Glutamatergic neuron (in vitro differentiated cells): Measurements from ENCODE around the gene RASA3. TPM values are rescaled to one million over a fixed set of nuclear protein-coding genes. Genes with fewer than 3 reads are reported as not detected.
"Not testable (repeated sequence)": the region's sequence is repeated elsewhere in the genome, so short reads cannot be mapped to it uniquely, and the experiment has no call there.

Source experiments
- DNase-seq: peaks from one replicate; pipeline ENCODE4 v3.0.0; 2022
- H3K27ac Mint-ChIP-seq: one replicate; pipeline ENCODE4 v1.8.0; 2020; ENCODE audit warnings: mild to moderate bottlenecking, mixed read lengths, inconsistent platforms; ENCODE audit not compliant: unreplicated experiment
- H3K27me3 Mint-ChIP-seq: one replicate; pipeline ENCODE4 v1.8.0; 2020; ENCODE audit warnings: mild to moderate bottlenecking, moderate library complexity, mixed read lengths, inconsistent platforms; ENCODE audit not compliant: unreplicated experiment
- H3K36me3 Mint-ChIP-seq: one replicate; pipeline ENCODE4 v1.8.0; 2020; ENCODE audit warnings: mild to moderate bottlenecking, mixed read lengths, inconsistent platforms; ENCODE audit not compliant: unreplicated experiment
- H3K4me1 Mint-ChIP-seq: one replicate; pipeline ENCODE4 v1.8.0; 2020; ENCODE audit warnings: mild to moderate bottlenecking, low read depth, mixed read lengths, inconsistent platforms; ENCODE audit not compliant: unreplicated experiment
- H3K4me3 Mint-ChIP-seq: one replicate; pipeline ENCODE4 v1.8.0; 2020; ENCODE audit warnings: mild to moderate bottlenecking, mixed read lengths, inconsistent platforms; ENCODE audit not compliant: unreplicated experiment
- H3K9me3 Mint-ChIP-seq: one replicate; pipeline ENCODE4 v1.8.0; 2020; ENCODE audit warnings: mild to moderate bottlenecking, moderate library complexity, mixed read lengths, inconsistent platforms; ENCODE audit not compliant: unreplicated experiment
- CTCF ChIP-seq: fragments of 200-600 bp; sonication (generic); IDR thresholded peaks from one replicate; pipeline ENCODE4 v1.5.0; 2021; ENCODE audit not compliant: partially characterized antibody, unreplicated experiment
- total RNA-seq: library from RNA; stranded (reverse); fragmentation: NEBNext Ultra II Directional; extraction: Animal tissue kit (Norgen Biotek cat#: 25700); gene quantifications from one replicate; pipeline ENCODE4 v1.2.1, GENCODE V29; 2021; ENCODE audit not compliant: unreplicated experiment

RASA3 gene
- total RNA-seq, 1 donor from 2014 or later, result 15.2 TPM

DNA sequence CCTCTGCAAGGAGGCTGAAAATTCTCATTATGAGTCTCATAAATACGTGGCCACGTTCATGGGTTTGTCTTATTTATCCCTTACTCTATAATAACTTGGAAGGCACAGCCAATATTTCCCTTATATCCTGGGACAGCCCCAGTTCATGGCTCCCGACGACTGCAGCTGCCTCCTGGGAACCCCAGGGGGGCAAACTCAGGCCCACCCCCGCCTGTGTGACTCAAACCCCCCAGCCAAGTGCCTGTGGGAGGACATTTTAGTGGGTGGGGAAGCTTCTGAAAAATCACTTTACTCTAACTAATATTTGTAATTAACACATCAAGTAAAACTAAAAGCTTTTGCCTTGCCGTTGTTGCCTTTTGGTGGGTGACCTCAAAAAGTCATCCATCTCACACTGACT lies 14.3 kb downstream of the RASA3 start:
- peaks cover 40% of the 10 kb centered on the region for H3K4me1 Mint-ChIP-seq
- no peak overlapping the region for H3K4me3 Mint-ChIP-seq
- peak overlapping the region; percentile 7 for H3K27ac Mint-ChIP-seq

DNA sequence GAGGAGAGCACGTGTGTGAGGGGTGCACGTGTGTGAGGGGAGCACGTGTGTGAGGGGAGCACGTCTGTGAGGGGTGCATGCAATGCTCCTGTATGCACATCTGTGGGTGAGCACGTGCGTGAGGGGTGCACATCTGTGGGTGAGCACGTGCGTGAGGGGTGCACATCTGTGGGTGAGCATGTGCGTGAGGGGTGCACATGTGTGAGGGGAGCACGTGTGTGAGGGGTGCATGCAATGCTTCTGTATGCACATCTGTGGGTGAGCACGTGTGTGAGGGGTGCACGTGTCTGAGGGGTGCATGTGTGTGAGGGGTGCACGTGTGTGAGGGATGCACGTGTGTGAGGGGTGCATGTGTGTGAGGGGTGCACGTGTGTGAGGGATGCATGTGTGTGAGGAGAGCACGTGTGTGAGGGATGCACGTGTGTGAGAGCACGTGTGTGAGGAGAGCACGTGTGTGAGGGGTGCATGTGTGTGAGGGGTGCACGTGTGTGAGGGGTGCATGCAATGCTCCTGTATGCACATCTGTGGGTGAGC lies 15.0 kb downstream of the RASA3 start:
- H3K9me3 Mint-ChIP-seq, result peaks cover 16% of the 10 kb centered on the region
- peaks cover 41% of the 10 kb centered on the region for H3K4me1 Mint-ChIP-seq
- not testable (repeated sequence) for H3K4me3 Mint-ChIP-seq, DNase-seq, H3K36me3 Mint-ChIP-seq, H3K27ac Mint-ChIP-seq
- H3K27me3 Mint-ChIP-seq, result peaks cover 15% of the 10 kb centered on the region

More for the DNA sequence above, 14.3 kb downstream of the RASA3 start:
- H3K36me3 Mint-ChIP-seq, result no peaks in the 10 kb centered on the region
- peaks cover 15% of the 10 kb centered on the region for H3K9me3 Mint-ChIP-seq
- TF ChIP-seq CTCF, result no peak
- H3K27me3 Mint-ChIP-seq, result peaks cover 15% of the 10 kb centered on the region
- DNase-seq, result no peak

DNA sequence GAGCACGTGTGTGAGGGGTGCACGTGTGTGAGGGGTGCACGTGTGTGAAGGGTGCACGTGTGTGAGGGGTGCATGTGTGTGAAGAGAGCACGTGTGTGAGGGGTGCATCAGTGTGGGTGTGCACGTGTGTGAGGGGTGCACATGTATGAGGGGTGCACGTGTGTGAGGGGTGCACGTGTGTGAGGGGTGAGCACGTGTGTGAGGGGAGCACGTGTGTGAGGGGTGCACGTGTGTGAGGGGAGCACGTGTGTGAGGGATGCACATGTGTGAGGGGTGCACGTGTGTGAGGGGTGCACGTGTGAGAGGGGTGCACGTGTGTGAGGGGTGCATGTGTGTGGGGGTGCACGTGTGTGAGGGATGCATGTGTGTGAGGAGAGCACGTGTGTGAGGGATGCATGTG lies 15.7 kb downstream of the RASA3 start:
- DNase-seq, result no peak
- H3K27ac Mint-ChIP-seq, result no peak overlapping the region

DNA sequence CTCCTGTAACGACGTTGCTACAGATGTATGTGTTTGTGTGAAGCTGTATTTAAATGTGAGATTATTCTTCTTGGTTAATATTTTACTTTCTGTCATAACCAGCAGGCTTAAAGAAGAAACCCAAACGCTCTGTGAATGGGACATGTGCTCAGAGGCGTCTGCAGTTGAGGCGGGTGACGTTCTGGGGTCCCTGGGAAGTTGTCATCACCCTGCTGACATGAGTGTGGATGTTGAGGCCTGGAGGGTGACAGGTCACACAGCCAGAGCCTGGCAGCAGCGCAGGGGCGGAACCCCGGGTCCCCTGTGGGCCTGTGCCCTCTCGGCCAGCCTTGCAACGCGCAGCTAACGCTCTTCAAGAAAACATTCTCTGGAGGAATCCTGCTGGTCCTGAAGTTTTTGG lies 16.6 kb downstream of the RASA3 start:
- DNase-seq, result no peak
- H3K4me1 Mint-ChIP-seq, result peaks cover 38% of the 10 kb centered on the region
- H3K4me3 Mint-ChIP-seq, result no peak overlapping the region
- H3K27me3 Mint-ChIP-seq, result peaks cover 12% of the 10 kb centered on the region
- peaks cover 18% of the 10 kb centered on the region for H3K9me3 Mint-ChIP-seq
- no peak for TF ChIP-seq CTCF
- peak overlapping the region; percentile 79 for H3K27ac Mint-ChIP-seq
- no peaks in the 10 kb centered on the region for H3K36me3 Mint-ChIP-seq

More for the DNA sequence above, 15.7 kb downstream of the RASA3 start:
- Mint-ChIP-seq H3K9me3 (peaks cover 19% of the 10 kb centered on the region), H3K4me1 (peaks cover 43% of the 10 kb centered on the region), H3K36me3 (no peaks in the 10 kb centered on the region), H3K27me3 (peaks cover 15% of the 10 kb centered on the region), H3K4me3 (no peak overlapping the region)
- TF ChIP-seq CTCF, result no peak

- Mint-ChIP-seq H3K27me3 (peaks cover 8% of the 10 kb centered on the region), H3K27ac (peak overlapping the region; percentile 79), H3K4me3 (no peak overlapping the region), H3K36me3 (no peaks in the 10 kb centered on the region), H3K9me3 (peaks cover 14% of the 10 kb centered on the region), H3K4me1 (peaks cover 39% of the 10 kb centered on the region)
- DNase-seq, result no peak
- no peak for TF ChIP-seq CTCF
These were observed 17.2 kb downstream of the RASA3 start for GRCh38 chr13:114115191-114115671.

- not testable (repeated sequence) for H3K27me3 Mint-ChIP-seq, H3K36me3 Mint-ChIP-seq, DNase-seq, H3K4me3 Mint-ChIP-seq, H3K27ac Mint-ChIP-seq
- Mint-ChIP-seq H3K4me1 (peaks cover 42% of the 10 kb centered on the region), H3K9me3 (peaks cover 14% of the 10 kb centered on the region)
These were observed 17.8 kb downstream of the RASA3 start for GRCh38 chr13:114114666-114115065.
